HG02571 (cell line): ENCODE results near the gene SLC26A9.
"Not testable (repeated sequence)": the region's sequence is repeated elsewhere in the genome, so short reads cannot be mapped to it uniquely, and the experiment has no call there.

Source experiments
- ATAC-seq: cut with Tn5 transposase; IDR thresholded peaks from one replicate; pipeline ENCODE4 v1.9.1; 2021; ENCODE audit warnings: mild to moderate bottlenecking, moderate library complexity; ENCODE audit not compliant: unreplicated experiment

SLC26A9 gene

DNA sequence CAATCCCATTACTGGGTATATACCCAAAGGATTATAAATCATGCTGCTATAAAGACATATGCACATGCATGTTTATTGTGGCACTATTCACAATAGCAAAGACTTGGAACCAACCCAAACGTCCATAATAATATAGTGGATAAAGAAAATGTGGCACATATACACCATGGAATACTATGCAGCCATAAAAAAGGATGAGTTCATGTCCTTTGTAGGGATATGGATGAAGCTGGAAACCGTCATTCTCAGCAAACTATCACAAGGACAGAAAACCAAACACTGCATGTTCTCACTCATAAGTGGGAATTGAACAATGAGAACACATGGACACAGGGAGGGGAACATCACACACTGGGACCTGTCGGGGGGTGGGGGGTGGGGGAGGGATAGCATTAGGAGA lies 38.2 kb downstream of the SLC26A9 start:
- not testable (repeated sequence) for ATAC-seq

DNA sequence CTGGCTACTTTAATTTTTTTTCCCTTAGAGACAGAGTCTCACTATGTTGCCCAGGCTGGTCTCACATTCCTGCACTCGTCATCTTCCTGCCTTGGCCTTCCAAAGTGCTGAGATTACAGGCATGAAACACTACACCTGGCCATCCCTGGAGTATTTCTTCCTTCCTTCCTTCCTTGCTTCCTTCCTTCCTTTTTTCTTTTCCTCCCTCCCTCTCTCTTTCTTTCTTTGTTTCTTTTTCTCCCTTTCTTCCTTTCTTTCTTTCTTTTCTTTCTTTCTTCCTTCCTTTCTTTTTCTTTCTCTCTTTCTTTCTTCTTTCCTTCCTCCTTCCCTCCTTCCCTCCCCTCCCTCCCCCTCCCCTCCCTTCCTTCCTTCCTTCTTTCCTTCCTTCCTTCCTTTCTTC lies 46.9 kb downstream of the SLC26A9 start:
- no peak for ATAC-seq

DNA sequence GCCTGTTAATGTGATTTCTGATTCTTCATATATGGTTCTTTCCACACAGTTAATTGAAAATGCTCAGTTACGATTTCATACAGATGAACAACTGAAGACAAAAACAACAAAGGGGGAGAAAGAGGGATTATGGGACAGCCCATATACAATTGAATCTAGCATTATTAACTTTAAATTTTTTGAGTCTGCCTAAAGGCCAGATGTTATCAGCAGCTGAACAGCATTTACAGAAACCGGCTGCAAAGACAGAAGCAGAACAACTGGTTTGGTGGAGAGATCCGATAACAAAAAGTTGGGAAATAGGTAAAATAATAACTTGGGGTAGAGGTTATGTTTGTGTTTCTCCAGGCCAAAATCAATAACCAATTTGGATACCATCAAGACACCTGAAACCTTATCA lies 49.1 kb downstream of the SLC26A9 start:
- ATAC-seq, result not testable (repeated sequence)

DNA sequence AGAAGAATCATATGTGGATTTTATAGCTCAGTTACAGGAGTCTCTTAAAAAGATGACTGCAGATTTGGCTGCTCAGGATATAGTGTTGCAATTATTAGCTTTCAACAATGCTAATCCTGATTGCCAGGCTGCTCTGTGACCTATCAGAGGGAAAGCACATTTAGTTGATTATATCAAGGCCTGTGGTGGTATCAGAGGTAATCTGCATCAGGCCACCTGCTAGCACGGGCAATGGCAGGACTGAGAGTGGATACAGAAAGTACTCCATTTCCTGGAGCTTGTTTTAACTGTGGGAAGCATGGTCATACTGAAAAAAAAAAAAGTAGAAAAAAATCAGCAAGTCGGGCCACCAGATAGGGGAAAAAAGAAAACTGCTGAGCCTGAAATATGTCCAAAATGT lies 51.1 kb downstream of the SLC26A9 start:
- ATAC-seq, result not testable (repeated sequence)

DNA sequence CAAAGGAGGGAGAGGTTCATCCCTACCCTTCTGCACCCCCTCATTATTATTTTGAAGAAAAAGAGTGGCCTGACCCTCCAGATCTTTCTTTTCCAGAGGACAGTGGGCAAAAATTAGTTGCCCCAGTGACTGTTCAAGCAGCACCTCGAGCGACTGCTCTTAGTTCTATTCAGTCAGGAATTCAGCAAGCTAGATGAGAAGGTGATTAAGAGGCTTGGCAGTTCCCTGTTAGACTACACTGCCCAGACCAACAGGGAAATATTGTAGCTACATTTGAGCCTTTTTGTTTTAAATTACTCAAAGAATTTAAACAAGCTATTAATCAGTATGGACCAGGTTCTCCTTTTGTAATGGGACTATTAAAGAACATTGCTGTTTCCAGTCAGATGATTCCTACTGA lies 51.8 kb downstream of the SLC26A9 start:
- ATAC-seq, result not testable (repeated sequence)

DNA sequence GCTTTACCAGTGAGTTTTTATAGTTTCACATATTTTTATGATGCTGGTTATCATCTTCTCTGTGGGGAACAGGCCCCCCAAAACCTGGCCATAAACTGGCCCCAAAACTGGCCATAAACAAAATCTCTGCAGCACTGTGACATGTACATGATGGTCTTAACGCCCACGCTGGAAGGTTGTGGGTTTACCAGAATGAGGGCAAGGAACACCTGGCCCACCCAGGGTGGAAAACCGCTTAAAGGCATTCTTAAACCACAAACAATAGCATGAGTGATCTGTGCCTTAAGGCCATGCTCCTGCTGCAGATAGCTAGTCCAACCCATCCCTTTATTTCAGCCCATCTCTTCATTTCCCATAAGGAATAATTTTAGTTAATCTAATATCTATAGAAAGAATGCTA lies 52.6 kb downstream of the SLC26A9 start:
- ATAC-seq, result not testable (repeated sequence)

DNA sequence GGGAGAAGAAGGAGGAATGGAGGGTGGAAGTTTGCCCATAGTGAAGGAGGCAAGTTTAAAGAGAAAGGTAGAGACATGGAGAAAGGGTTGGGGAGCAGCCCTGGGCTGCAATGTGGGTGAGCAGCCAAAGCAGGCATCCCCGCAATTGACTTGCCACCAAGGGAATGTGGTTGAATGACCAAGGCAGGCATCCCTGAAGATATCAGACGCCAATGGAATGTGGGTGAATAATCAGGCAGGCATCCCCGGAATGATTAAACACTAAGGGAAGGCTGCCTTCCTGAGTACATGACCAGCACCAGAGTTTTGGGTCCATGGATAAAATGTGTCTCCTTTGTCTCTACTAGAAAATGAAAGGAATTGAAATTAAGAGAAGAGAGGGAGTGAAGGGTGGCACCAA lies 53.5 kb downstream of the SLC26A9 start:
- not testable (repeated sequence) for ATAC-seq

DNA sequence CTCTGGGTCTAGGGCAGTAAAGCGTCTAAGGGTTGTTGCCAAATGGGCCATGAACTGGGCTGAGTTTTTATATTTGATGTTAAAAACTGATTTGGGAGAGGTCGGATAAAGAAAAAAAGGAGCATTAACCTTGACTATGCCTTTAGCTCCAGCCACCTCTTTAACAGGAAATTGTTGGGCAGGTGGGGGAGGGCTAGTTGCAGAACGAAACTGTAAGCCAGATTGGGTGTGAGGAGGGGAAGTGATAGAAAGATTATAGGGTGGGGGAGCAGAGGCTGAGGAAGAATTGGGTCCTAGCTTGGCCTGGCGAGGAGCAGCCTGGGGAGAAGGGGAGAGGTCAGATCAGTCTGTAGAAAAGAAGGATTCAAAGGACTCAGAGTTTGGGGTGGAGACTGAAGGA lies 54.2 kb downstream of the SLC26A9 start:
- ATAC-seq, result not testable (repeated sequence)

DNA sequence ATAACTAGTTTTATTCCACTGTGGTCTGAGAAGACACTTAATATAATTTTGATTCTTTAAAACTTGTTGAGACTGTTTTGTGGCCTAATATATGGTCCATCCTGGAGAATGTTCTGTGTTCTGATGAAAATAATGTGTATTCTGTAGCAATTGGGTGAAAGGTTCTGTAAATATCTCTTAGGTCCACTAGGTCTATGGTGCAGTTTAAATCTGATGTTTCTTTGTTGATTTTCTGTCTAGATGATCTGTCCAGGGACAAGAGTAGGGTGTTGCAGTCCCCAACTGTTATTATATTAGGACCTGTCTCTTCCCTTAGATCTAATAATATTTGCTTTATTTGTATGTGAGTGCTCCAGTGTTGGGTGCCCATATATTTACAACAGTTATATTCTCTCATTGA lies 59.5 kb downstream of the SLC26A9 start:
- ATAC-seq, result no peak

DNA sequence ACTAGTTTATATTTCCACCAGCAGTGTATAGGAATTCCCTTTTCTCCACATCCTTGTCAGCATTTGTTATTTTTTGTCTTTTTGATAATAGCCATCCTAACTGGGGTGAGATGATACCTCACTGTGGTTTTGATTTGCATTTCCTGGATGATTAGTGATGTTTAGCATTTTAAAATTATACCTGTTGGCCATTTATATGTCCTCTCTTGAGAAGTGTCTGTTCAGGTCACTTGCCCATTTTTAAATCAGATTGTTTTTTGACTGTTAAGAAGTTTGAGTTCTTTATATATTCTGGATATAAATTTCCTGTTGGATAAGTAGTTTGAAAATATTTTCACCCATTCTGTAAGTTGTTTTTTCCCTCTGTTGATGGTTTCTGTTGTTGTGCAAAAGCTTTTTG lies 62.3 kb downstream of the SLC26A9 start:
- ATAC-seq, result no peak

DNA sequence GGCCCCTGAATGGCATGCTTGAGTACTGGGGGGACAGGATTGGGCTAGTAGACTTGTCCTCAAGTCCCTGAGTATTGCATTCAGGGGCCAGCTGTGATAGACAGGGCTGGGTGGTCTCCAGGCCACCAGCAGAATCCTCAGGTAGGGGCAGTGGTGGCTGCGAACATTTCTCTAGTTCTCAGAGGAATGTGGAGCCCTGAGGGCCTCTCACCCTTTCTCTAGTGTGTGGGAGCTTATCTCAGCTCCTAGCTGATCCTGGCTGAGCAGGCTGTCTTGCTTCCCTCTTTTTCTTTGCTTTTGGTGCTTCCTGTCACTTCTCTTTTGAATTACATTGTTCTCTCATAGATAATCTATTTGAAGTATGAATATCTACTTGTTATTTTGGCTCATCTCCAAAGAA lies 63.3 kb downstream of the SLC26A9 start:
- ATAC-seq, result no peak

DNA sequence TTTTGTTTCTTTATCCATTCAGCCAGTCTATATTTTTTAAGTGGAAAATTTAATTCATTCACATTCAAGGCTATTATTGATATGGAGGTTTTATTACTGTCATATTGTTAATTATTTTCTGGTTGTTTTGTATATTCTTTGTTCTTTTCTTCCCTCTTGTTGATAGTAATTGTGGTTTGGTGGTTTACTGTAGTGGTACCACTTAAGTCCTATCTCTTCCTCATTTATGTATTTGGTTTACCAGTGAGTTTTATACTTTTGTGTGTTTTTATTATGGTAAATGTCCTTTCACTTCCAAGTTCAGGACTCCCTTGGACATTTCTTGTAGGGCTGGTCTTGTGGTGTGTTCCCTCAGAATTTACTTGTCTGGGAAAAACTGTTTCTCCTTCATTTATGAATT lies 65.2 kb downstream of the SLC26A9 start:
- ATAC-seq, result no peak

DNA sequence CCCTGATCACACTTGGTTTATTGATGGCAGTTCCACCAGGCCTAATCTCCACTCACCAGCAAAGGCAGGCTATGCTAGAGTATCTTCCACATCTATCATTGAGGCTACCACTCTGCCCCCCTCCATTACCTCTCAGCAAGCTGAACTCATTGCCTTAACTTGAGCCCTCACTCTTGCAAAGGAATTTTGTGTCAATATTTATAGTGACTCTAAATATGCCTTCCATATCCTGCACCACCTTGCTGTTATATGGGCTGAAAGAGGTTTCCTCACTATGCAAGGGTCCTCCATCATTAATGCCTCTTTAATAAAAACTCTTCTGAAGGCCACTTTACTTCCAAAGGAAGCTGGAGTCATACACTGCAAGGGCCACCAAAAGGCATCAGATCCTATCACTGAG lies 70.1 kb downstream of the SLC26A9 start:
- ATAC-seq, result not testable (repeated sequence)

DNA sequence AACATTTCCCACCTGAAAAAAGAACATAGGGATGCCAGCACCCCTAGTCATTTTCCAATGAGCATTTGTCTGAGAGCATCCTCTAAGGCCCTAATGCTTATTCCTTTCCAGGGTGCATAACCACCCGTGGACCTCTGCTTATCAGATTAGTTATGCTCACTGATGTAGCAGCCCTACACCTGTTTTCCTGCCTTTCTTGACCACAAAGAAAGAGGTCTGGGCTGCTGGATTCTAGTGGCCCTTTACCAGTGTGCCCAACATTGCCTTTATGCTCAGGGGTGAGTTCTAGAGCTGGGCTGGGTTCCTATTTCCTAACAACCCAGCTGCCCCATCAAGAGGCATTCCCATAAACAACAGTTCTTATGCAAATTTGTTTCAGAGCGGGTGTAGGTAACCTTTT lies 73.0 kb downstream of the SLC26A9 start:
- no peak for ATAC-seq
